HCT116 (cell line): ENCODE measurements around the gene PARP6. TPM values are rescaled to one million over a fixed set of nuclear protein-coding genes. Genes with fewer than 3 reads are reported as not detected.

Source experiments
- ATAC-seq: fragments of 200-7000 bp; cut with Tn5 transposase; 2 replicates; pipeline ENCODE4 v1.9.1; 2020; ENCODE audit warnings: mild to moderate bottlenecking, moderate library complexity
- BruUV-seq: library from RNA; stranded (reverse); fragments of 400-500 nt; replicated peaks from 2 replicates; lab custom pipeline; 2021; lab: Mats Ljungman, UMichigan
- CTCF ChIA-PET: fragments of 300-600 bp; sonication (Branson Sonifier 250); formaldehyde crosslinking; loops from one replicate; lab custom pipeline; 2021; ENCODE audit warnings: antibody characterized with exemption; lab: Charles Lee
- POLR2A ChIA-PET: fragments of 300-600, 350-600 bp; sonication (Branson Sonifier 250); formaldehyde crosslinking; loops from one replicate; lab custom pipeline; 2021; ENCODE audit warnings: antibody characterized with exemption; lab: Charles Lee
- RAD21 ChIA-PET, 2 experiments: fragments of 300-600 bp; sonication (Branson Sonifier 250); formaldehyde crosslinking; loops; one replicate each; lab custom pipeline; 2023; ENCODE audit warnings: low total read pairs in 2 of 2; ENCODE audit not compliant: uncharacterized antibody in 2 of 2, unreplicated experiment in 2 of 2, low non-redundant PET in 1 of 2; lab: Charles Lee
- DNase-seq: peaks from one replicate; pipeline ENCODE4 v3.0.0-alpha.2; 2010; ENCODE audit warnings: low read depth, low spot score
- H2AFZ ChIP-seq: fragments of 200-600 bp; shearing (Covaris generic), sonication (generic); 2 replicates; pipeline ENCODE4 v1.6.1; 2017; ENCODE audit warnings: low read depth, mixed run types, mixed read lengths, antibody characterized with exemption, low read length; ENCODE audit not compliant: poor library complexity, severe bottlenecking
- H3K27ac ChIP-seq: 2 replicates; pipeline ENCODE4 v1.5.1; 2012; ENCODE audit warnings: low read depth, low read length
- H3K27me3 ChIP-seq: fragments of 200-600 bp; sonication (generic); 2 replicates; pipeline ENCODE4 v1.6.1; 2016; ENCODE audit warnings: mixed run types, low read length, mixed read lengths; ENCODE audit not compliant: insufficient read depth
- H3K36me3 ChIP-seq, 2 experiments: fragments of 200-500 bp in 1 of 2; fragments of 200-600 bp in 1 of 2; sonication (Bioruptor generic) in 1 of 2; sonication (generic) in 1 of 2; 2 replicates each; pipeline versions ENCODE4 v1.5.1 to v1.6.1; 2014 to 2016; ENCODE audit warnings: low read length in 2 of 2, inconsistent platforms in 1 of 2, mixed read lengths in 1 of 2, mixed run types in 1 of 2; ENCODE audit not compliant: insufficient read depth in 2 of 2, control insufficient read depth in 1 of 2
- H3K4me1 ChIP-seq, 2 experiments: fragments of 200-600 bp in 1 of 2; sonication (generic) in 1 of 2; 2 replicates each; pipeline versions ENCODE4 v1.5.1 to v1.6.1; 2012 to 2017; ENCODE audit warnings: low read length in 2 of 2, inconsistent platforms in 1 of 2, mild to moderate bottlenecking in 1 of 2, mixed read lengths in 1 of 2, mixed run types in 1 of 2, moderate library complexity in 1 of 2; ENCODE audit not compliant: insufficient read depth in 2 of 2, control insufficient read depth in 1 of 2
- H3K4me2 ChIP-seq: fragments of 200-600 bp; sonication (generic); 2 replicates; pipeline ENCODE4 v1.6.1; 2017; ENCODE audit warnings: mixed run types, low read length, mixed read lengths
- H3K4me3 ChIP-seq, 2 experiments: fragments of 200-600 bp in 1 of 2; sonication (generic) in 1 of 2; replicated peaks in 1 of 2; 2 replicates each; pipeline ENCODE4 v1.5.1; 2011 to 2016; ENCODE audit warnings: low read length in 2 of 2, control low read depth in 1 of 2, low read depth in 1 of 2, mild to moderate bottlenecking in 1 of 2, mixed read lengths in 1 of 2, mixed run types in 1 of 2
- H3K79me2 ChIP-seq: fragments of 200-600 bp; sonication (generic); 2 replicates; pipeline ENCODE4 v1.6.1; 2017; ENCODE audit warnings: mild to moderate bottlenecking, mixed run types, low read length, moderate library complexity, mixed read lengths; ENCODE audit not compliant: insufficient read depth
- H3K9ac ChIP-seq: fragments of 200-600 bp; sonication (generic); 2 replicates; pipeline ENCODE4 v1.6.1; 2016; ENCODE audit warnings: low read length, mixed read lengths
- H3K9me2 ChIP-seq: fragments of 200-600 bp; sonication (generic), shearing (Covaris generic); 2 replicates; pipeline ENCODE4 v1.6.1; 2017; ENCODE audit warnings: mixed run types, mild to moderate bottlenecking, moderate library complexity; ENCODE audit not compliant: insufficient read depth
- H3K9me3 ChIP-seq, 2 experiments: fragments of 200-500 bp in 1 of 2; fragments of 200-600 bp in 1 of 2; sonication (Bioruptor generic) in 1 of 2; sonication (generic) in 1 of 2; 2 replicates each; pipeline ENCODE4 v1.6.1; 2014 to 2017; ENCODE audit warnings: low read length in 2 of 2, mixed read lengths in 2 of 2, inconsistent platforms in 1 of 2, low read depth in 1 of 2, mild to moderate bottlenecking in 1 of 2, mixed run types in 1 of 2, moderate library complexity in 1 of 2; ENCODE audit not compliant: control insufficient read depth in 1 of 2, insufficient read depth in 1 of 2
- H4K20me1 ChIP-seq: fragments of 200-600 bp; sonication (generic), shearing (Covaris generic); 2 replicates; pipeline ENCODE4 v1.6.1; 2017; ENCODE audit warnings: mixed run types, mild to moderate bottlenecking, moderate library complexity; ENCODE audit not compliant: insufficient read depth
- FOSL1 ChIP-seq: IDR thresholded peaks from 2 replicates; pipeline ENCODE4 v1.6.1; 2012; ENCODE audit warnings: low read depth
- JUND ChIP-seq: IDR thresholded peaks from 2 replicates; pipeline ENCODE4 v1.6.1; 2012
- POLR2AphosphoS5 ChIP-seq: IDR thresholded peaks from 2 replicates; pipeline ENCODE4 v1.6.1; 2011; ENCODE audit warnings: mild to moderate bottlenecking, low read depth, low read length, moderate library complexity
- SP1 ChIP-seq: IDR thresholded peaks from 2 replicates; pipeline ENCODE4 v1.6.1; 2012; ENCODE audit warnings: low read depth
- SRF ChIP-seq: IDR thresholded peaks from 2 replicates; pipeline ENCODE4 v1.6.1; 2012; ENCODE audit warnings: low read depth
- TCF7L2 ChIP-seq: IDR thresholded peaks from 2 replicates; pipeline ENCODE4 v1.7.0; 2011; ENCODE audit warnings: borderline replicate concordance, inconsistent platforms; ENCODE audit not compliant: insufficient read depth, insufficient read length; ENCODE audit errors: extremely low read depth
- ZFX ChIP-seq: fragments of 450-650 bp; IDR thresholded peaks from 2 replicates; pipeline ENCODE4 v1.6.1; 2017
- intact Hi-C: fragments of 100-400 bp; cut with micrococcal nuclease; formaldehyde crosslinking; loops from 2 replicates; pipeline ENCODE4 v1.10.0; 2022
- total RNA-seq: library from RNA; stranded (reverse); gene quantifications from one replicate; pipeline ENCODE4 v1.2.1, GENCODE V29; 2021; ENCODE audit not compliant: unreplicated experiment
- TF ChIP-seq, protein P1 (sequence below): IDR thresholded peaks from 2 replicates; pipeline ENCODE4 v1.6.1; 2012; ENCODE audit warnings: low read depth
- TF ChIP-seq, protein P2 (sequence below): IDR thresholded peaks from 2 replicates; pipeline ENCODE4 v1.6.1; 2011; ENCODE audit warnings: mild to moderate bottlenecking, low read length, moderate library complexity; ENCODE audit not compliant: insufficient replicate concordance; ENCODE audit errors: extremely low read depth
- TF ChIP-seq, protein P3 (sequence below), 3 experiments: fragments of 200-600 bp in 1 of 3; sonication (generic) in 1 of 3; IDR thresholded peaks in 2 of 3; conservative IDR thresholded peaks in 1 of 3; 2 replicates each; pipeline ENCODE4 v1.5.1; 2012 to 2017; ENCODE audit warnings: low read depth in 2 of 3, low read length in 2 of 3, antibody characterized with exemption in 1 of 3, borderline replicate concordance in 1 of 3, control low read depth in 1 of 3, mild to moderate bottlenecking in 1 of 3, mixed read lengths in 1 of 3, mixed run types in 1 of 3, moderate library complexity in 1 of 3; ENCODE audit not compliant: insufficient read depth in 1 of 3

The PARP6 gene
- total RNA-seq, 1 experiment from 2014 or later: 67.9 TPM

DNA sequence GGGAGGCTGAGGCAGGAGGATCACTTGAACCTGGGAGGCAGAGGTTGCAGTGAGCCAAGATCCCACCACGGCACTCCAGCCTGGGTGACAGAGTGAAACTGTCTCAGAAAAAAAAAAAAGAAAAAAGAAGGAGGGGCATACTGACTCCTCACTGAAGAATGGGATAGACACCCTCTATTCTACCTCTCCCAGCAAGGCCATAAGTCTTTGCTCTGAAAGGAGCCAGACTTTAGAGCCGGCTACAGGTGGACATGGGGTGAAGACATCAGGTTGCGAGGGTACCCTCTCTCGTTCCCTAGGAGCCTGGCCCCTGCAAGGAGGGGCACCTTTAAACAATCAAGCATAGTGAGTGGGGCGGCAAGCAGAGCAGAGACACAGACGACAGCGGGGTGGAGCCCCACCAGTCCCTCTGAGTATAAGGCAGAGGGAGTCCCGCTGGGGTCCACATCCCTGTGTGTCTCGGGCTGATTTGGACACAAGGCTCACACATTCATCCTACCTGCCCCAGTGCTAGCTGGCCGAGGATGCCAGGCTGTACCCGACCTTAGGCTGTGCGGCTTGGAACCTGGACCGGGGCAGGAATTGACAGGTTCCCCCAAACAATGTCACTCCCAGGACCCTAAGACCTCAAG is 75.8 kb downstream of the PARP6 start:
- Histone ChIP-seq H3K27me3 (no peaks in the 10 kb centered on the region), H3K79me2 (no peaks in the 10 kb centered on the region), H3K4me3 (peak overlapping the region; percentile 64 to 78), H3K4me1 (peaks cover 5 to 32% of the 10 kb centered on the region in 2 experiments; a peak in 3 of 4 replicates), H3K9ac (peak overlapping the region; percentile 74), H3K9me3 (no peaks in the 10 kb centered on the region), H3K27ac (peak overlapping the region; percentile 63), H3K36me3 (peaks cover 13 to 23% of the 10 kb centered on the region in 2 experiments; a peak in 3 of 4 replicates), H4K20me1 (peaks cover 14% of the 10 kb centered on the region; the same call in 1 of the 2 replicates), H3K4me2 (peak overlapping the region; percentile 93), H2AFZ (no peak overlapping the region), H3K9me2 (no peaks in the 10 kb centered on the region)
- intact Hi-C loops: no loop called here
- no peak for ATAC-seq
- BruUV-seq: no TSS peak
- CTCF ChIA-PET: no interaction called here
- no peak for DNase-seq
- TF ChIP-seq, protein P1, sequence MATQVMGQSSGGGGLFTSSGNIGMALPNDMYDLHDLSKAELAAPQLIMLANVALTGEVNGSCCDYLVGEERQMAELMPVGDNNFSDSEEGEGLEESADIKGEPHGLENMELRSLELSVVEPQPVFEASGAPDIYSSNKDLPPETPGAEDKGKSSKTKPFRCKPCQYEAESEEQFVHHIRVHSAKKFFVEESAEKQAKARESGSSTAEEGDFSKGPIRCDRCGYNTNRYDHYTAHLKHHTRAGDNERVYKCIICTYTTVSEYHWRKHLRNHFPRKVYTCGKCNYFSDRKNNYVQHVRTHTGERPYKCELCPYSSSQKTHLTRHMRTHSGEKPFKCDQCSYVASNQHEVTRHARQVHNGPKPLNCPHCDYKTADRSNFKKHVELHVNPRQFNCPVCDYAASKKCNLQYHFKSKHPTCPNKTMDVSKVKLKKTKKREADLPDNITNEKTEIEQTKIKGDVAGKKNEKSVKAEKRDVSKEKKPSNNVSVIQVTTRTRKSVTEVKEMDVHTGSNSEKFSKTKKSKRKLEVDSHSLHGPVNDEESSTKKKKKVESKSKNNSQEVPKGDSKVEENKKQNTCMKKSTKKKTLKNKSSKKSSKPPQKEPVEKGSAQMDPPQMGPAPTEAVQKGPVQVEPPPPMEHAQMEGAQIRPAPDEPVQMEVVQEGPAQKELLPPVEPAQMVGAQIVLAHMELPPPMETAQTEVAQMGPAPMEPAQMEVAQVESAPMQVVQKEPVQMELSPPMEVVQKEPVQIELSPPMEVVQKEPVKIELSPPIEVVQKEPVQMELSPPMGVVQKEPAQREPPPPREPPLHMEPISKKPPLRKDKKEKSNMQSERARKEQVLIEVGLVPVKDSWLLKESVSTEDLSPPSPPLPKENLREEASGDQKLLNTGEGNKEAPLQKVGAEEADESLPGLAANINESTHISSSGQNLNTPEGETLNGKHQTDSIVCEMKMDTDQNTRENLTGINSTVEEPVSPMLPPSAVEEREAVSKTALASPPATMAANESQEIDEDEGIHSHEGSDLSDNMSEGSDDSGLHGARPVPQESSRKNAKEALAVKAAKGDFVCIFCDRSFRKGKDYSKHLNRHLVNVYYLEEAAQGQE: no peak
- TF ChIP-seq SP1: no peak
- TF ChIP-seq, protein P2, sequence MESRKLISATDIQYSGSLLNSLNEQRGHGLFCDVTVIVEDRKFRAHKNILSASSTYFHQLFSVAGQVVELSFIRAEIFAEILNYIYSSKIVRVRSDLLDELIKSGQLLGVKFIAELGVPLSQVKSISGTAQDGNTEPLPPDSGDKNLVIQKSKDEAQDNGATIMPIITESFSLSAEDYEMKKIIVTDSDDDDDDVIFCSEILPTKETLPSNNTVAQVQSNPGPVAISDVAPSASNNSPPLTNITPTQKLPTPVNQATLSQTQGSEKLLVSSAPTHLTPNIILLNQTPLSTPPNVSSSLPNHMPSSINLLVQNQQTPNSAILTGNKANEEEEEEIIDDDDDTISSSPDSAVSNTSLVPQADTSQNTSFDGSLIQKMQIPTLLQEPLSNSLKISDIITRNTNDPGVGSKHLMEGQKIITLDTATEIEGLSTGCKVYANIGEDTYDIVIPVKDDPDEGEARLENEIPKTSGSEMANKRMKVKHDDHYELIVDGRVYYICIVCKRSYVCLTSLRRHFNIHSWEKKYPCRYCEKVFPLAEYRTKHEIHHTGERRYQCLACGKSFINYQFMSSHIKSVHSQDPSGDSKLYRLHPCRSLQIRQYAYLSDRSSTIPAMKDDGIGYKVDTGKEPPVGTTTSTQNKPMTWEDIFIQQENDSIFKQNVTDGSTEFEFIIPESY: no peak
- no peak for TF ChIP-seq SRF
- no peak for TF ChIP-seq ZFX
- TF ChIP-seq POLR2AphosphoS5: no peak
- TF ChIP-seq FOSL1: no peak
- no peak for TF ChIP-seq TCF7L2
- TF ChIP-seq, protein P3, sequence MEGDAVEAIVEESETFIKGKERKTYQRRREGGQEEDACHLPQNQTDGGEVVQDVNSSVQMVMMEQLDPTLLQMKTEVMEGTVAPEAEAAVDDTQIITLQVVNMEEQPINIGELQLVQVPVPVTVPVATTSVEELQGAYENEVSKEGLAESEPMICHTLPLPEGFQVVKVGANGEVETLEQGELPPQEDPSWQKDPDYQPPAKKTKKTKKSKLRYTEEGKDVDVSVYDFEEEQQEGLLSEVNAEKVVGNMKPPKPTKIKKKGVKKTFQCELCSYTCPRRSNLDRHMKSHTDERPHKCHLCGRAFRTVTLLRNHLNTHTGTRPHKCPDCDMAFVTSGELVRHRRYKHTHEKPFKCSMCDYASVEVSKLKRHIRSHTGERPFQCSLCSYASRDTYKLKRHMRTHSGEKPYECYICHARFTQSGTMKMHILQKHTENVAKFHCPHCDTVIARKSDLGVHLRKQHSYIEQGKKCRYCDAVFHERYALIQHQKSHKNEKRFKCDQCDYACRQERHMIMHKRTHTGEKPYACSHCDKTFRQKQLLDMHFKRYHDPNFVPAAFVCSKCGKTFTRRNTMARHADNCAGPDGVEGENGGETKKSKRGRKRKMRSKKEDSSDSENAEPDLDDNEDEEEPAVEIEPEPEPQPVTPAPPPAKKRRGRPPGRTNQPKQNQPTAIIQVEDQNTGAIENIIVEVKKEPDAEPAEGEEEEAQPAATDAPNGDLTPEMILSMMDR (IDR thresholded peaks at IDR 0.05 in 2 of 3, conservative IDR thresholded peaks at IDR 0.05 in 1 of 3; ENCODE audit: borderline replicate concordance in 1 of 3, insufficient read depth in 1 of 3, low read depth in 2 of 3, low read length in 2 of 3): no peak
- no peak for TF ChIP-seq JUND
- POLR2A ChIA-PET: interaction anchor here (0.7 to 1.4 kb wide), 2 partner anchors 30 to 91 kb away, joined by 4 read pairs; no protein-coding TSS in a partner anchor
- RAD21 ChIA-PET: interaction anchor here in 1 of 2 experiments (1.4 kb wide), 1 partner anchor 444 kb away, joined by 3 read pairs; no protein-coding TSS in a partner anchor
